ENCODE data around the gene SLC26A2. TPM values are rescaled to one million over a fixed set of nuclear protein-coding genes. Genes with fewer than 3 reads are reported as not detected.
"Not testable (repeated sequence)": the region's sequence is repeated elsewhere in the genome, so short reads cannot be mapped to it uniquely, and the experiment has no call there.

SLC26A2 gene
- total and polyA plus RNA-seq, 2 donors (not counting 1 experiment from before 2014, with no cell fraction given) = 2.1 to 13.2 TPM

DNA sequence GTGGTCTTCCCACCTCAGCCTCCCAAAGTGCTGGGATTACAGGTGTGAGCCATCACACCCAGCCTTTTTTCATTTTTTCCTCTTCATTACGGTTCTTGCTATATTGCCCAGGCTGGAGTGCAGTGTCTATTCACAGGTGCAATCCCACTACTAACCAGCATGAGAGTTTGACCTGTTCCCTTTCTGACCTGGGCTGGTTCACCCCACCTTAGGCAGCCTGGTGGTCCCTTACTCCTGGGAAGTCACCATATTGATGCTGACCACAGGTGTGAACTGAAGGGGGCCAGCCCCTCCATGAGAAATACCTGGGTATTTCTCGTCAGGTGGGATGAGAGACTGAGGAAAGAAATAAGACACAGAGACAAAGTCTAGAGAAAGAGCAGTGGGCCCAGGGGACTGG, 18.4 kb upstream of the SLC26A2 start:
- Histone ChIP-seq H3K4me3 (ENCODE audit: control extremely low read depth in 1 of 5, extremely low read depth in 1 of 5, insufficient read depth in 1 of 5, low read depth in 2 of 5, low read length in 4 of 5) (no peak overlapping the region), H3K4me1 (ENCODE audit: control insufficient read depth in 2 of 2, insufficient read depth in 2 of 2, low read length in 2 of 2) (no peaks in the 10 kb centered on the region), H3K9me3 (ENCODE audit: control extremely low read depth in 1 of 3, control insufficient read depth in 2 of 3, insufficient read depth in 1 of 3, low read length in 2 of 3) (no peaks in the 10 kb centered on the region), H3K9ac (ENCODE audit: low read length) (no peak overlapping the region), H4K20me1 (ENCODE audit: control insufficient read depth, insufficient read depth, low read length, poor library complexity, severe bottlenecking) (no peaks in the 10 kb centered on the region), H3K27me3 (replicated peaks in 1 of 4; ENCODE audit: control extremely low read depth in 1 of 4, control insufficient read depth in 3 of 4, insufficient read depth in 4 of 4, low read length in 3 of 4) (peaks cover 0 to 4% (median 0%) of the 10 kb centered on the region in 4 experiments), H3K36me3 (replicated peaks in 1 of 2; ENCODE audit: control extremely low read depth in 1 of 2, control insufficient read depth in 1 of 2, extremely low read depth in 1 of 2, insufficient read depth in 2 of 2, low read length in 1 of 2) (no peaks in the 10 kb centered on the region), H3K79me2 (ENCODE audit: control insufficient read depth, insufficient read depth, low read length) (no peaks in the 10 kb centered on the region), H2AFZ (ENCODE audit: insufficient read depth, low read depth, low read length, poor library complexity, severe bottlenecking) (no peak overlapping the region), H3K4me2 (replicated peaks; ENCODE audit: low read depth, low read length, poor library complexity, severe bottlenecking) (no peak overlapping the region), H3K27ac (ENCODE audit: low read length in 2 of 2) (no peak overlapping the region)
- H3K4me3 Mint-ChIP-seq = no peak overlapping the region
- H3K9me3 Mint-ChIP-seq (ENCODE audit: insufficient read depth) = no peaks in the 10 kb centered on the region
- CTCF ChIA-PET = no interaction called here
- ATAC-seq (ENCODE audit: low read depth) (no peak), DNase-seq (no peak)
- 89% methylated on average over 1 of the region's 2 CpGs for WGBS (ENCODE audit: insufficient coverage)
- POLR2A ChIA-PET = no interaction called here
- no peak for TF ChIP-seq EZH2 (IDR thresholded peaks at IDR 0.05; ENCODE audit: borderline replicate concordance, insufficient read depth, low read depth, low read length, poor library complexity, severe bottlenecking)
- TF ChIP-seq, protein P1, sequence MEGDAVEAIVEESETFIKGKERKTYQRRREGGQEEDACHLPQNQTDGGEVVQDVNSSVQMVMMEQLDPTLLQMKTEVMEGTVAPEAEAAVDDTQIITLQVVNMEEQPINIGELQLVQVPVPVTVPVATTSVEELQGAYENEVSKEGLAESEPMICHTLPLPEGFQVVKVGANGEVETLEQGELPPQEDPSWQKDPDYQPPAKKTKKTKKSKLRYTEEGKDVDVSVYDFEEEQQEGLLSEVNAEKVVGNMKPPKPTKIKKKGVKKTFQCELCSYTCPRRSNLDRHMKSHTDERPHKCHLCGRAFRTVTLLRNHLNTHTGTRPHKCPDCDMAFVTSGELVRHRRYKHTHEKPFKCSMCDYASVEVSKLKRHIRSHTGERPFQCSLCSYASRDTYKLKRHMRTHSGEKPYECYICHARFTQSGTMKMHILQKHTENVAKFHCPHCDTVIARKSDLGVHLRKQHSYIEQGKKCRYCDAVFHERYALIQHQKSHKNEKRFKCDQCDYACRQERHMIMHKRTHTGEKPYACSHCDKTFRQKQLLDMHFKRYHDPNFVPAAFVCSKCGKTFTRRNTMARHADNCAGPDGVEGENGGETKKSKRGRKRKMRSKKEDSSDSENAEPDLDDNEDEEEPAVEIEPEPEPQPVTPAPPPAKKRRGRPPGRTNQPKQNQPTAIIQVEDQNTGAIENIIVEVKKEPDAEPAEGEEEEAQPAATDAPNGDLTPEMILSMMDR (IDR thresholded peaks at IDR 0.05) = no peak
- no peaks in the 10 kb centered on the region for H3K4me1 Mint-ChIP-seq
- no peak overlapping the region for H3K27ac Mint-ChIP-seq
- peaks cover 13% of the 10 kb centered on the region for H3K27me3 Mint-ChIP-seq
- intact Hi-C loops (cut with micrococcal nuclease) = no loop called here

DNA sequence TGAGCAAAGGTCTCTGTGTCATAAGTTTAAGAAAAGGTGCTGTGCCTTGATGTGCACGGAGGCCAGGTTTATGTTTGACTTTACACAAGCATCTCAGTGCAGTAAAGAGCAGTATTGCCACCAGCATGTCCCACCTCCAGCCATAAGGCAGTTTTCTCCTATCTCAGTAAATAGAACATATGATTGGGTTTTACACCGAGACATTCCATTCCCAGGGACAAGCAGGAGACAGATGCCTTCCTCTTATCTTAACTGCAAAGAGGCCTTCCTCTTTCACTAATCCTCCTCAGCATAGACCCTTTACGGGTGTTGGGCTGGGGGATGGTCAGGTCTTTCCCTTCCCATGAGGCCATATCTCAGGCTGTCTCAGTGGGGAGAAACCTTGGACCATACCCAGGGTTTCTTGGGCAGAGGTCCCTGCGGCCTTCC, 17.8 kb upstream of the SLC26A2 start:
- H3K4me1 ChIP-seq (ENCODE audit: control insufficient read depth in 2 of 2, insufficient read depth in 2 of 2, low read length in 2 of 2); DNase-seq; POLR2A ChIA-PET; H3K4me3 ChIP-seq (ENCODE audit: control extremely low read depth in 1 of 5, extremely low read depth in 1 of 5, insufficient read depth in 1 of 5, low read depth in 2 of 5, low read length in 4 of 5); H3K36me3 ChIP-seq (replicated peaks in 1 of 2; ENCODE audit: control extremely low read depth in 1 of 2, control insufficient read depth in 1 of 2, extremely low read depth in 1 of 2, insufficient read depth in 2 of 2, low read length in 1 of 2); H3K4me1 Mint-ChIP-seq; H3K9me3 ChIP-seq (ENCODE audit: control extremely low read depth in 1 of 3, control insufficient read depth in 2 of 3, insufficient read depth in 1 of 3, low read length in 2 of 3); H3K9me3 Mint-ChIP-seq (ENCODE audit: insufficient read depth); H3K79me2 ChIP-seq (ENCODE audit: control insufficient read depth, insufficient read depth, low read length); H2AFZ ChIP-seq (ENCODE audit: insufficient read depth, low read depth, low read length, poor library complexity, severe bottlenecking); CTCF ChIA-PET; H3K27ac ChIP-seq (ENCODE audit: low read length in 2 of 2); H4K20me1 ChIP-seq (ENCODE audit: control insufficient read depth, insufficient read depth, low read length, poor library complexity, severe bottlenecking); ATAC-seq (ENCODE audit: low read depth); H3K27ac Mint-ChIP-seq; H3K27me3 ChIP-seq (replicated peaks in 1 of 4; ENCODE audit: control extremely low read depth in 1 of 4, control insufficient read depth in 3 of 4, insufficient read depth in 4 of 4, low read length in 3 of 4); H3K9ac ChIP-seq (ENCODE audit: low read length); H3K4me3 Mint-ChIP-seq; intact Hi-C loops (cut with micrococcal nuclease); H3K4me2 ChIP-seq (replicated peaks; ENCODE audit: low read depth, low read length, poor library complexity, severe bottlenecking): not testable (repeated sequence)
- WGBS (ENCODE audit: insufficient coverage) = no CpG with 5 or more reads among the region's 4 CpGs
- H3K27me3 Mint-ChIP-seq = peaks cover 16% of the 10 kb centered on the region

GRCh38 chr5:149943177-149943949, 17.2 kb upstream of the SLC26A2 start:
- H2AFZ ChIP-seq (ENCODE audit: insufficient read depth, low read depth, low read length, poor library complexity, severe bottlenecking); H3K27ac ChIP-seq (ENCODE audit: low read length in 2 of 2); POLR2A ChIA-PET; DNase-seq; H3K36me3 ChIP-seq (replicated peaks in 1 of 2; ENCODE audit: control extremely low read depth in 1 of 2, control insufficient read depth in 1 of 2, extremely low read depth in 1 of 2, insufficient read depth in 2 of 2, low read length in 1 of 2); H3K4me2 ChIP-seq (replicated peaks; ENCODE audit: low read depth, low read length, poor library complexity, severe bottlenecking); H3K9ac ChIP-seq (ENCODE audit: low read length); H3K4me3 Mint-ChIP-seq; intact Hi-C loops (cut with micrococcal nuclease); H3K9me3 ChIP-seq (ENCODE audit: control extremely low read depth in 1 of 3, control insufficient read depth in 2 of 3, insufficient read depth in 1 of 3, low read length in 2 of 3); H3K27me3 ChIP-seq (replicated peaks in 1 of 4; ENCODE audit: control extremely low read depth in 1 of 4, control insufficient read depth in 3 of 4, insufficient read depth in 4 of 4, low read length in 3 of 4); H3K79me2 ChIP-seq (ENCODE audit: control insufficient read depth, insufficient read depth, low read length); H3K9me3 Mint-ChIP-seq (ENCODE audit: insufficient read depth); H3K4me3 ChIP-seq (ENCODE audit: control extremely low read depth in 1 of 5, extremely low read depth in 1 of 5, insufficient read depth in 1 of 5, low read depth in 2 of 5, low read length in 4 of 5); H3K4me1 ChIP-seq (ENCODE audit: control insufficient read depth in 2 of 2, insufficient read depth in 2 of 2, low read length in 2 of 2); CTCF ChIA-PET; H4K20me1 ChIP-seq (ENCODE audit: control insufficient read depth, insufficient read depth, low read length, poor library complexity, severe bottlenecking); ATAC-seq (ENCODE audit: low read depth); H3K4me1 Mint-ChIP-seq; H3K27ac Mint-ChIP-seq: not testable (repeated sequence)
- peaks cover 21% of the 10 kb centered on the region for H3K27me3 Mint-ChIP-seq
- 86% methylated on average over 1 of the region's 6 CpGs for WGBS (ENCODE audit: insufficient coverage)

Measured in B cell (primary cell).